Upper lobe of right lung (tissue), 1 donor: Measurements from ENCODE around the gene AMN. TPM values are rescaled to one million over a fixed set of nuclear protein-coding genes. Genes with fewer than 3 reads are reported as not detected.

Experiments
- ATAC-seq: fragments of 200-7000 bp; cut with Tn5 transposase; one replicate; pipeline ENCODE4 v1.9.1; 2020; ENCODE audit warnings: mild to moderate bottlenecking, moderate library complexity
- DNase-seq: peaks from one replicate; pipeline ENCODE4 v3.0.0-alpha.2; 2020
- H3K27ac ChIP-seq: fragments of 200-600 bp; one replicate; pipeline ENCODE4 v1.8.0; 2022
- H3K27me3 ChIP-seq: fragments of 200-600 bp; one replicate; pipeline ENCODE4 v1.8.0; 2022; ENCODE audit warnings: mild to moderate bottlenecking
- H3K36me3 ChIP-seq: fragments of 200-600 bp; one replicate; pipeline ENCODE4 v1.8.0; 2022
- H3K4me1 ChIP-seq: fragments of 200-600 bp; one replicate; pipeline ENCODE4 v1.8.0; 2022
- H3K4me3 ChIP-seq: fragments of 200-600 bp; one replicate; pipeline ENCODE4 v1.8.0; 2022; ENCODE audit warnings: mild to moderate bottlenecking
- H3K9me3 ChIP-seq: fragments of 200-600 bp; one replicate; pipeline ENCODE4 v1.8.0; 2022
- CTCF ChIP-seq: fragments of 200-600 bp; IDR thresholded peaks from one replicate; pipeline ENCODE4 v1.8.0; 2022; ENCODE audit warnings: antibody characterized with exemption
- intact Hi-C: fragments of 100-400 bp; cut with DNase I; formaldehyde crosslinking; loops from one replicate; pipeline ENCODE4 v1.11.0; 2022
- total RNA-seq: library from RNA; stranded (reverse); fragmentation: NEBNext Ultra II Directional; extraction: Animal tissue kit (Norgen Biotek cat#: 25700); gene quantifications from one replicate; pipeline ENCODE4 v1.2.1, GENCODE V29; 2021
- donor health status: DM: no; HTN: yes; CAD: no; lungs with severe emphysema.

Gene AMN
- total RNA-seq, 1 donor from 2014 or later, result 19.8 TPM

DNA sequence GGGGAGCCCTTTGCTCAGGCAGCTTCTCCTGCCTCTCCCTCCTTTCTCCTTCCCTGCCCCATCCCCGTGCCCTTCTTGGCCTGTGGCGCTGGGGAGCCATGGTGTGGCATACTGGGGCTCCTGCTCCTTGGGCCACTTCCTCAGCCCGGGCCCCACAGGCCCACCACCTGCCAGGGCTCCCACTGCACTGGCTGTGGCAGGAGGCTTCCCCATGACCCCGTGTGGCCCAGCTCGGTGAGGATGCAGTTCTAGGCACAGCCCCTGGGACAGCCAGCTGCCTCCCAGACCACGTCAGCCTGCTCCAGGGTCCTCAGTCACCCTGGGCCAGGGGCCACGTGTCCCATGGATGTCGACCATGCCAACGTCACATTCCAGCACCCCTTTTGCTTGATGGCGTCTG is 13.0 kb upstream of the AMN start:
- H3K4me3 ChIP-seq, result no peak overlapping the region
- intact Hi-C loops, result no loop called here
- no peak for ATAC-seq

DNA sequence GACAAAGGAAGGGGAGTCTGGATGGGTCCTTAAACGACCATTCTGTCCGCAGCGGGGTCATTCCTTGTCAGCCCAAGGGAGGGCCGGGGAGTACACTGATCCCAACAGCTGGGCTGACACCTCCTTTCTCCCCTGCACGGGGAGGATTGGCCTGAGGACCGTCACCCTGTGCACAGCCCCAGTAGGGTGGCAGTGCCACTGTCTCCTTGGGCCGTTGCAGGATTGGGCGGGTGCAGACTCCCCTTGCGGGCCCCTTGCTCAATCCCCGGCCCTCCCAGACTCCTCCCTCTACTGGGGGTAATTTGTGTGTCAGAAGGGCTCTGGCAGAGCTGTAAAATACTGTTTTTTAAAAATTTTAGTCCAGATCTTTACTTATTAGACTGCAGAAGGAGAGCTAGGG is 12.6 kb upstream of the AMN start:
- Histone ChIP-seq H3K27ac (no peak overlapping the region), H3K36me3 (peaks cover 26% of the 10 kb centered on the region), H3K9me3 (no peaks in the 10 kb centered on the region), H3K27me3 (no peaks in the 10 kb centered on the region), H3K4me3 (no peak overlapping the region), H3K4me1 (no peaks in the 10 kb centered on the region)
- TF ChIP-seq CTCF, result no peak
- intact Hi-C loops, result no loop called here
- no peak for ATAC-seq
- no peak for DNase-seq

More for the DNA sequence above, 13.0 kb upstream of the AMN start:
- no peak overlapping the region for H3K27ac ChIP-seq
- peaks cover 26% of the 10 kb centered on the region for H3K36me3 ChIP-seq
- no peaks in the 10 kb centered on the region for H3K27me3 ChIP-seq
- TF ChIP-seq CTCF, result no peak
- H3K4me1 ChIP-seq, result no peaks in the 10 kb centered on the region
- H3K9me3 ChIP-seq, result no peaks in the 10 kb centered on the region
- DNase-seq, result peak; percentile 60

- TF ChIP-seq CTCF, result no peak
Measured at GRCh38 chr14:102910442-102910841, 12.0 kb upstream of the AMN start.

GRCh38 chr14:102911541-102911951 is 10.9 kb upstream of the AMN start:
- no peaks in the 10 kb centered on the region for H3K9me3 ChIP-seq
- peak; percentile 52 for DNase-seq
- no peaks in the 10 kb centered on the region for H3K27me3 ChIP-seq
- no peak for ATAC-seq
- peaks cover 10% of the 10 kb centered on the region for H3K36me3 ChIP-seq
- H3K4me1 ChIP-seq, result no peaks in the 10 kb centered on the region
- H3K27ac ChIP-seq, result no peak overlapping the region
- no peak for TF ChIP-seq CTCF
- intact Hi-C loops, result no loop called here
- no peak overlapping the region for H3K4me3 ChIP-seq

More at GRCh38 chr14:102910442-102910841, 12.0 kb upstream of the AMN start:
- intact Hi-C loops, result no loop called here
- peak; percentile 37 for DNase-seq
- Histone ChIP-seq H3K4me3 (no peak overlapping the region), H3K36me3 (peaks cover 21% of the 10 kb centered on the region), H3K27me3 (no peaks in the 10 kb centered on the region), H3K4me1 (no peaks in the 10 kb centered on the region), H3K9me3 (no peaks in the 10 kb centered on the region), H3K27ac (no peak overlapping the region)
- no peak for ATAC-seq

DNA sequence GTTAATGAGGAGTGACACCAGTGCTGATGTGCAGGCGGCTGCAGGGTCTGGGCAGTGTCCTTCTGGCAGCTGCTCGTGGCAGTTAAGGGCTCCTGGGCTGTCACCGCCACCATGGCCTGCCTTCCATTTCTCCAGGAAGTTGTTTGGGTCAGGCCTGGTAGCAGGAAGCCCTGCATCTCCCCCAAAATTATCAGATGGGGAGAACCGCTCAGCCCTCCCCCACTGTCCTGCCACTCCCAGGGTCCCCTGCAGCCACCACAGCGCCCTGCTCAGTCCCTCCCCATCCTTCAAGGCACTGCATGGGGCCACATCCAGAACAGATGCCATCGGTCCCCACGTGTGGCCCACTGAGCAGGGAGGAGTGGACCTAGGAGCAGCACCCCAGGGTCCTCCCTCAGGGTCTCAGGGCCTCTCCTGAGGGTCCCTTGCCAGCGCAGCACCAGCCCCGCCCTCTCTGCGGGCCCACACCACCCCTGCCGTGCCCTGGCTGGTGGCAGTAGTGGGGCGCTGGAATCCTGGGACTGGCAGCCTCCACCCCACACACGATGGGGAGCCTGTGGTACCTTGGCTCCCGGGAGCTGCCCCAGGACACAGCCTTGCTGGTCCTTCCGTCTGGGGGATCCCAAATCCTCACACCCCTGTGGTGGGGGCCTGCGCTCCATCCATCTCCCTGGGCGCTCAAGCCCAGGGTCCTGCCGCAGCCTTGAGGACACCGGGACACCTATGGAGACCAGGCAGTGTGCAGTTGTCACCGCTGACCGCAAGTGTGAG is 10.3 kb upstream of the AMN start:
- Histone ChIP-seq H3K4me3 (no peak overlapping the region), H3K36me3 (peaks cover 3% of the 10 kb centered on the region), H3K9me3 (no peaks in the 10 kb centered on the region), H3K27ac (no peak overlapping the region), H3K4me1 (no peaks in the 10 kb centered on the region), H3K27me3 (no peaks in the 10 kb centered on the region)
- DNase-seq, result no peak
- no peak for TF ChIP-seq CTCF
- intact Hi-C loops, result no loop called here
- peak; percentile 4 for ATAC-seq
